HUES64 (cell line): Measurements from ENCODE around the gene IRAK3.
"Not testable (repeated sequence)": the region's sequence is repeated elsewhere in the genome, so short reads cannot be mapped to it uniquely, and the experiment has no call there.

Experiments
- H3K27ac ChIP-seq: 2 replicates; pipeline ENCODE4 v1.7.0; 2013; ENCODE audit warnings: low read depth, low read length, inconsistent platforms
- H3K27me3 ChIP-seq: 2 replicates; pipeline ENCODE4 v1.6.1; 2013; ENCODE audit warnings: mild to moderate bottlenecking, low read length; ENCODE audit not compliant: insufficient read depth
- H3K36me3 ChIP-seq: 2 replicates; pipeline ENCODE4 v1.6.1; 2013; ENCODE audit warnings: mild to moderate bottlenecking, low read length; ENCODE audit not compliant: insufficient read depth
- H3K4me1 ChIP-seq: 2 replicates; pipeline ENCODE4 v1.6.1; 2013; ENCODE audit warnings: mild to moderate bottlenecking, low read length, moderate library complexity; ENCODE audit not compliant: insufficient read depth
- H3K4me3 ChIP-seq: 2 replicates; pipeline ENCODE4 v1.5.1; 2013; ENCODE audit warnings: mild to moderate bottlenecking, low read length, moderate library complexity
- H3K9ac ChIP-seq: 2 replicates; pipeline ENCODE4 v1.6.1; 2013; ENCODE audit warnings: mild to moderate bottlenecking, low read depth, low read length
- H3K9me3 ChIP-seq: 2 replicates; pipeline ENCODE4 v1.6.1; 2013; ENCODE audit warnings: low read depth, low read length; ENCODE audit not compliant: insufficient read depth
- WGBS: fragments of 150-250, 120-280 bp; methylation state at CpG from one replicate; pipeline ENCODE4 v1.1.7; 2013; ENCODE audit warnings: missing lambda C conversion rate; 5-methylcytosine and 5-hydroxymethylcytosine counted together

IRAK3 gene

GRCh38 chr12:66174391-66175325 lies 14.4 kb upstream of the IRAK3 start:
- H3K27me3 ChIP-seq, H3K4me1 ChIP-seq, H3K4me3 ChIP-seq, H3K27ac ChIP-seq, H3K9ac ChIP-seq, H3K9me3 ChIP-seq, H3K36me3 ChIP-seq: not testable (repeated sequence)
- WGBS: 95% methylated on average over 53 of the region's 54 CpGs

- no peak overlapping the region for H3K4me3 ChIP-seq
- WGBS: no CpG with 5 or more reads among the region's 1 CpG
- no peaks in the 10 kb centered on the region for H3K36me3 ChIP-seq
- no peaks in the 10 kb centered on the region for H3K27me3 ChIP-seq
- H3K27ac ChIP-seq: no peak overlapping the region
- no peaks in the 10 kb centered on the region for H3K9me3 ChIP-seq
- no peaks in the 10 kb centered on the region for H3K4me1 ChIP-seq
- no peak overlapping the region for H3K9ac ChIP-seq
These were observed 12.7 kb upstream of the IRAK3 start for GRCh38 chr12:66176105-66176900.

- no peak overlapping the region for H3K27ac ChIP-seq
- peaks cover 14% of the 10 kb centered on the region for H3K27me3 ChIP-seq
- H3K9me3 ChIP-seq: no peaks in the 10 kb centered on the region
- H3K36me3 ChIP-seq: no peaks in the 10 kb centered on the region
- no peak overlapping the region for H3K4me3 ChIP-seq
- H3K4me1 ChIP-seq: no peaks in the 10 kb centered on the region
- 88% methylated on average over 3 of the region's 3 CpGs for WGBS
- H3K9ac ChIP-seq: no peak overlapping the region
These were observed 6.1 kb upstream of the IRAK3 start for GRCh38 chr12:66182956-66183355.

- H3K36me3 ChIP-seq, H3K4me3 ChIP-seq, H3K27ac ChIP-seq, H3K9ac ChIP-seq, H3K9me3 ChIP-seq, H3K4me1 ChIP-seq: not testable (repeated sequence)
- peaks cover 32% of the 10 kb centered on the region for H3K27me3 ChIP-seq
- WGBS: 93% methylated on average over 1 of the region's 3 CpGs
These were observed 4.2 kb upstream of the IRAK3 start for GRCh38 chr12:66184822-66185221.

- Histone ChIP-seq H3K4me1 (no peaks in the 10 kb centered on the region), H3K27ac (no peak overlapping the region), H3K4me3 (no peak overlapping the region), H3K27me3 (peaks cover 55% of the 10 kb centered on the region), H3K9me3 (0 out of 2 replicates have a peak, but pooled peaks cover 4% of the 10 kb centered on the region), H3K9ac (no peak overlapping the region), H3K36me3 (no peaks in the 10 kb centered on the region)
- WGBS: 87% methylated on average over 2 of the region's 2 CpGs
These were observed 2.0 kb upstream of the IRAK3 start for GRCh38 chr12:66187036-66187435.

DNA sequence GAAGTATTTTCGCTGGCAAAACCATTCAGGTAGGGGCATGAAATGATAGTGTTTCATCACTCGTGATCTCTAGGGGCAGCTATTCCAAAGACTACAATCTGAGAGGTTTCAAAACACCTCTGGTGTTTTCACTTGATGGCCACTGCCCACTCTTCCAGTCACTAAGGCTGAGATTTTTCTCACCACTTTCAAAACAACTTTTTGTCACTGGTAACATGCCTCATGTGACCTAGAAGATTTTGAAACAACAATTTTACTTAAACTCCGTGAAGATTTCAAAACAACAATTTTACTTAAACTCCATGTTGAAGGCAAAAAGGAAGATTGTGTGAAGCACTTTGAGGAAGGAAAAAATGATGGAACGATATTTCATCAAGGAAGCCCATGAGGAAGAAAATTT lies 1.2 kb upstream of the IRAK3 start:
- Histone ChIP-seq H3K27me3 (peaks cover 55% of the 10 kb centered on the region), H3K4me3 (no peak overlapping the region), H3K9ac (no peak overlapping the region), H3K9me3 (0 out of 2 replicates have a peak, but pooled peaks cover 4% of the 10 kb centered on the region), H3K4me1 (no peaks in the 10 kb centered on the region), H3K27ac (no peak overlapping the region), H3K36me3 (no peaks in the 10 kb centered on the region)
- 93% methylated on average over 4 of the region's 4 CpGs for WGBS

DNA sequence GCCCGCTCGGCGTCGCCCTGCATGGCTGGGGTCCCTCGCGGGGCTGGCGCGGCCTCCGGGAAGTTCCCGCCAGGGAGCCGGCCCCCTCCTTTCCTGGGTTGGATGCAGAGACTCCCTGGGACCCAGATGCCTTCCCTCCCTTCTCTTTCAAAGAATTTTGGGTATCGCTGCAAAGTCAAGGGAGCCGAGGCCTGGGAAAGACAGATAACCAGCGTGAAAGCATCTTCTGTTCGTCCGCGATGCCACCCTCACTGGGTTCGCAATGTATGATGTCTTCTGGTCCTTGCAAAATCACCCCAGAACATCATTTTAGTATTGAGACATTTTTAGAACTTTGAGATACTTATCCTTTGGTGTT lies 451 bp downstream of the IRAK3 start:
- Histone ChIP-seq H3K36me3 (no peaks in the 10 kb centered on the region), H3K27me3 (peaks cover 55% of the 10 kb centered on the region), H3K9ac (peak overlapping the region; percentile 47; the same call in 1 of the 2 replicates), H3K4me3 (peak overlapping the region; percentile 51), H3K27ac (no peak overlapping the region), H3K4me1 (no peaks in the 10 kb centered on the region), H3K9me3 (0 out of 2 replicates have a peak, but pooled peaks cover 4% of the 10 kb centered on the region)
- WGBS: 18% methylated on average over 18 of the region's 18 CpGs

- Histone ChIP-seq H3K9ac (no peak overlapping the region), H3K36me3 (no peaks in the 10 kb centered on the region), H3K27me3 (peaks cover 55% of the 10 kb centered on the region), H3K9me3 (0 out of 2 replicates have a peak, but pooled peaks cover 4% of the 10 kb centered on the region), H3K27ac (no peak overlapping the region), H3K4me3 (peak overlapping the region; percentile 51), H3K4me1 (no peaks in the 10 kb centered on the region)
- 95% methylated on average over 6 of the region's 6 CpGs for WGBS
These were observed 875 bp downstream of the IRAK3 start for GRCh38 chr12:66189889-66190288.

DNA sequence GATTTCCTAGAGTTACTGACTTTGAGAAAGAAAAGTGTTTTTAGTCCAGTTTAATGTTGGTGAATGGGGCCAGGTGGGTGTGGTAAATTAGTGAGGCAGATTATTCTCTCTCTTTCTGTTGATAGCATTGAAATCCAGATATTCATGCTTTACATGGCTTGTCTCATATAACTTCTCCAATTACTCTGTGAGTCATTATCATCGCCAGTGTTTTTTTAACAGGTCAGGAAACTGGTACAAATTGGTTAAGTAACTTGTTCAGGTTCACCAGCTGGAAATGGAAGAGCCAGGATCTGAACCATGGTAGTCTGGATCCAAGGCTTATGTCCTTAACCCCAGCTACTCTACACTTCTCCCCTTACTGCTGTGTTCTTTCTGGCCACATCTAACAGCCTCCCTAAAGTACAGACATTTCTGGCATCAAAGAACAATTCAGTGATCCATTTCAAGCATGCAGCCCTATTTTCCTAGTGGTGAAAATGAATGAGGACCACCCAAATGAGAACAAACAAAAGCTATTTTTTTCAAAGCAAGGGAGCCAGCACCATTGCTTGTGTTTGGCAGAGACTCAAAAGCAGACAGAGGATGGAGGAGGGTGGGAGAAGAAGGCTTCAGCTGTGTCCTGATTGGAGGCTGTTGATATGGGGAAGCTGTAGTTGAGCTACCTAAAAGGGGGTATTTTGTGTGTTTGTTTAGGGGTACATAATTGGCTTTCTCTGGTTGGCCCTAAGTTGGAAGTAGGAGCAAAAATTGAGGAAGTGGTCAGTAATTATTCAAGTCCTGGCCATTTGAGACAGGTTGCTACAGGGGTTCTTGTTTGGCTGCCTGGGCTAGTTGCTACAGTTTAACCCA lies 1.7 kb downstream of the IRAK3 start:
- Histone ChIP-seq H3K27me3 (peaks cover 55% of the 10 kb centered on the region), H3K9me3 (0 out of 2 replicates have a peak, but pooled peaks cover 4% of the 10 kb centered on the region), H3K9ac (no peak overlapping the region), H3K36me3 (no peaks in the 10 kb centered on the region), H3K4me1 (no peaks in the 10 kb centered on the region), H3K27ac (no peak overlapping the region), H3K4me3 (no peak overlapping the region)
- 89% methylated on average over 1 of the region's 1 CpG for WGBS

GRCh38 chr12:66191547-66192126 lies 2.6 kb downstream of the IRAK3 start:
- peaks cover 54% of the 10 kb centered on the region for H3K27me3 ChIP-seq
- H3K4me1 ChIP-seq: peaks cover 2% of the 10 kb centered on the region
- H3K9ac ChIP-seq: no peak overlapping the region
- H3K36me3 ChIP-seq: no peaks in the 10 kb centered on the region
- H3K4me3 ChIP-seq: no peak overlapping the region
- H3K27ac ChIP-seq: no peak overlapping the region
- H3K9me3 ChIP-seq: 0 out of 2 replicates have a peak, but pooled peaks cover 4% of the 10 kb centered on the region
- WGBS: 91% methylated on average over 7 of the region's 7 CpGs
